Ammon's horn (tissue), 1 donor: ENCODE data around the gene IWS1.
A peak's percentile ranks its signal among the peaks of the same experiment; 100 is the strongest.
"Not testable (repeated sequence)": the region's sequence is repeated elsewhere in the genome, so short reads cannot be mapped to it uniquely, and the experiment has no call there.

Experiments used
- DNase-seq: peaks from one replicate; pipeline ENCODE4 v3.0.0-alpha.2; 2016; ENCODE audit warnings: low spot score

Gene IWS1

DNA sequence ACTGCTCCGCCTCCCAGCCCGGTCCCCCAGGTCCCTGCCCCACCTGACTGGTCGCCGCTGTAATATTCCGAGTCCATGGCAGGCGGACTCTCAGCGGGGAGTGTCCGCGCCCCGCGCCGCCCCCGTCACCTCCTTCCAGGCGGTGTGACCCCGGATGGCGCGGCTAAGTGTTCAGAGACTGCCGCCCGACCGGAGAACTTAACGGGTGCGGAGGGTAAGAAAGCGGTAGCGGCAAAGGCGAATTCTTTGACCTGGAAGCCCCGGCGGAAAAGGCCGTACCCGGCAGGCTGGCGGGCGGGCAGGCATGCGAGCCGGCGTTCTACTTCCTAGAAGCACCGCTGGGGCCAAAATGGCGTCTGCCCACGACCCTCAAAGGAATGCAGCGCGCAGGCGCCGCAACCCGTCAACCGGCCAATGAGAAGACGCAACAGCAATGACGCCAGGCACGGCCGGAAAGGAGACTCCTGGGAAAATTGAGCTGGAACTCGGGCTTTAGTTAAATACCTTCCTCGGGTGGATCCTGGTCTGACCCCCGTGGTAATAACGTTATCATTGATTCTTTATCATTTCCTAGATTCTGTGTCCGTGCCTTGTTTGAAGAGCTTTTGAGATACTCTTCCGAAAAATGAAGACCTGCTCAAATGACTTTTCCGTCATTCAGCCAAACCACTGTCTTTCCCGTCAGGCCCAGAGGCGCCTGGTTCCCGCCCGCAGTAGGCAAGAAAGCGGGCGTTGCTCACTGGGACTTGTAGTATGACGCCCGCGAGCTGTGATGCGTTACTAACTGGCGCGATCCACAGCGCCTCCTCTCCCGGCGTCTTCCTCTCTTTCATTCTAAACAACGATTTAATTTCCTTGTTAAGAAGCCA, at the start of gene IWS1:
Gene IWS1, minus strand, starts transcription at position 358 of the 869 bp plus-strand sequence. Its CDS starts 281 bp downstream, at position 77.
- DNase-seq: peak; percentile 97

- no peak for DNase-seq
These were observed 49.7 kb upstream of the IWS1 start for GRCh38 chr2:127575941-127576432.

GRCh38 chr2:127575185-127575765, 49.0 kb upstream of the IWS1 start:
- DNase-seq: no peak

DNA sequence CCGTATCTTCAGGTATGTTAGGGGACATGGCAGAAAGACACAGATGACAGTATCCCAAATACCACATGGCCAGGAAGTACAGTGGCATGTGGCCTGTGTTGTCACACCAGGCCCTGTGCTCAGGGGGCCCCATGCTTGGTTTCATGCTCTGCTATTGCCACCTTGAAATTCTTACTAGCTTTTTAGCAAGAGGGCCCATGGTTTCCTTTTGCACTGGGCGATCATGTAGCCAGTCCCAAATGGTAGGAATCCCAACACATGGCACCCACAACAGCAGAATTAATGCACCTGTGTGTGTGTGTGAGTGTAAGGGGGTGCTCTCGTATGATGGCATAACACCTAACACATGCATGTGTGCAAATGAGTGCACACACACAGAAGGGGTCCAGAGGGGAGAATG, 48.4 kb upstream of the IWS1 start:
- DNase-seq: no peak

GRCh38 chr2:127573771-127574170, 47.5 kb upstream of the IWS1 start:
- DNase-seq: no peak

DNA sequence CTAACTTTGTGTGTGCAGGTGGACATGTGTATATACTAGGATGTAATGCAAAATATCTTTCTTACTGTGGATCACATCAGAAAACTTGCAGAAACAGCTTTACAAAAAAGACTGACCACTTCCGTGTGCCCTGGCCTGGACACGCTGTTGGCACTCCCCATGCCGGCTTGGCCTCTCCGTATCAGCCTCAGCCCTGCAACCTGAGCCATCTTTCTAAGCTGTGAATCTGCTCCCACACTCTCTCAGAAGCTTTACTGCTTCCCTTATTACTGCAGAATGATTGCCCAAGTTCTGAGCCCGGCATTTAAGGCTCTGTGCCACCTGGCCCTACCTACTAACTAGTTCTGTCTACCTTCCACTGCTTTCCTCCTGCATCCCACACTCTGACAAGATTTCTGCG, 47.0 kb upstream of the IWS1 start:
- no peak for DNase-seq

DNA sequence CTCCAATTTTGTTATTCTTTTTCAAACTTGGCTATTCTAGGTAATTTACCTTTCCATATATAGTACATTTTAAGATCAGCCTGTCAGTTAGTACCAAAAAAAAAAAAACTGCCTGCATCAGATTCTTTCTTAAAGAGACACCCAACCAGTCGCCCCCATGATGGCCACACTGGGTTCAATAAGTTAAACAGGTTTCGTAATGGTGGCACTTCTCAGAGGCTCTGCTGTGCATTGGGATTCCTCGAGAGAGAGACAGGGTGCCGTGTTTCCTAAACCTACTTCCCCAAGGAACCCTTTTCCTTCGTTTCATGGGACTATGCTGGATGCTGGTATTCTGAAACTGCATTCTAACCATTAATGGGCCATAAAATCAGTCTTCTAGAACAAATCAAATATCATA, 46.6 kb upstream of the IWS1 start:
- DNase-seq: no peak

GRCh38 chr2:127572352-127572751, 46.1 kb upstream of the IWS1 start:
- DNase-seq: not testable (repeated sequence)

DNA sequence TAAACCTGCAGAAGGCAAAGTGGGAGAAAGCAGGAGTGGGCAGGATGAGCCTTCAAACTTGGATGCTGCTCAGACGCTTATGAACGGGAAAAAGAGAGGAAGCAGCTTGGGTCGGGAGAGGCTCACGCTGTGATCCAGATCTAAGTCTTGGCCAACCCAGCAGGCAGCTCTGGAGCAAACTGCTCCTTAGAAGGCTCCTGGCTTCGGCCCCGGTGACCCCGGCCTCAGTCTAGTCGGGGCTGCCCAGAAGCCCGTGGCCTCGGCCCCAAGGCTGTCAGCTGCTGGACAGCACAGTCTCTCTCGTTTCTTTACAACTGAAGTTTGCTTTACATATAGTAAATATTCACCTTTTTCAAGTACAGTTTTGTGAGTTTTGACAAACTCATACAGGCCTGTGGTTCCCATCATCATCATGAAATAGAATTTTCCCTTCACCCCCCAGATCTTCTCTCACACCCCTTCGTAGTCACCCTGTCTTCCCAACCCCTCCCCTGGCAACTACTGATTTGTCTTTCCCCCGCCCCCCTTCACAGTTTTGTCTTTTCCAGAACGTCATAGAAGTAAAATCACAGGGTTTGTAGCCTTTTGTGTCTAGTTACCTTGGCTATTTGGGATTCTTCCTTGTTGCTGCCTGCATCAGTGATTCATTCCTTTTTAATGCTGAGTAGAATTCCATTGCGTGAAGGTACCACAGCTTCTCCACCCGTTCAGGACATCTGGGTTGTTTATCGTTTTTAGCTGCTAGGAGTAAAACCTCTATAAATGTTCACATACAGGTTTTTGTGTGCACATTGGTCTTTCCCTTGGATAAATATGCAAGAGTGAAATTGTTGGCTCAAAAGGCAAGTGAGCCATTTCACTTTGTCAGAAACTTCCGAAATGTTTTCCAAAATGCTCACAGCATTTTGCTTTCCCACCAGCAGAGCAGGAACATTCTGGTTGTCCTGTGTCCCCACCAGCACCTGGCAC, 44.3 kb upstream of the IWS1 start:
- DNase-seq: peak; percentile 21

DNA sequence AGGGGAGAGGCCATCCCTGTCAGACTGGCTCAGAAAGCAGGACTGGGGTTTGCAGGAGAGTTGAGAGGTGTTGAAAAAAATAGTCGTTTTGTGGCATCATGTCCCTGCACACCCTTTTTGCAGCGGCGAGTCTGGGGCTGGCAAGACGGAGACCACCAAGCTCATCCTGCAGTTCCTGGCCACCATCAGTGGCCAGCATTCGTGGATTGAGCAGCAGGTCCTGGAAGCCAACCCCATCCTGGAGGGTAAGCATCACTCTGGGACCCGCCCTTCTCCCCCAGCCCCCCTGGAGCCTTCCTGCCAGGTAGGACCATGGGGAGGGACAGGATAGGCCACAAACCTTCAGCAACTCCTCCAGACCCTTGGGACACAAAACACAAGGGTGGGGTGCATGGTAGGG, 43.4 kb upstream of the IWS1 start:
- DNase-seq: no peak

DNA sequence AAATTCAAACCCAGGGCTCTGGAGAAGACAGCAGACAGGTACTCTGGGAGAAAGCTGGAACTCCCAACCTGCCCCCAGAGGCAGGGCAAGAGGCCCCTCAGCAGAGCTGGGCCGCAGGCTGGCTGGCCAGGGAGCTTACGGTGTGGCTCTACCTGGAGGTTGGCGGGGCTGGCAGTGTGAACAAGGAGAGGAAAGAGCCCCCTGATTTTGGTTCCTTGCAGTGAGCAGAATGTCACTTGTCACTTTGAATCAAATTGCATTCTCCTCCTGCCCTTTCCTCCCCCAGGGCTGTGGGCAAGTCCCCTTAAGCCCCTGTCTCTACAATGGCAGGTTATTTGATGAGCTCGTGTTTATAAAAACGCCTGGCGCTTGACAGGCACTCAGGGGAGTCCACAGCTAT, 41.8 kb upstream of the IWS1 start:
- no peak for DNase-seq

DNA sequence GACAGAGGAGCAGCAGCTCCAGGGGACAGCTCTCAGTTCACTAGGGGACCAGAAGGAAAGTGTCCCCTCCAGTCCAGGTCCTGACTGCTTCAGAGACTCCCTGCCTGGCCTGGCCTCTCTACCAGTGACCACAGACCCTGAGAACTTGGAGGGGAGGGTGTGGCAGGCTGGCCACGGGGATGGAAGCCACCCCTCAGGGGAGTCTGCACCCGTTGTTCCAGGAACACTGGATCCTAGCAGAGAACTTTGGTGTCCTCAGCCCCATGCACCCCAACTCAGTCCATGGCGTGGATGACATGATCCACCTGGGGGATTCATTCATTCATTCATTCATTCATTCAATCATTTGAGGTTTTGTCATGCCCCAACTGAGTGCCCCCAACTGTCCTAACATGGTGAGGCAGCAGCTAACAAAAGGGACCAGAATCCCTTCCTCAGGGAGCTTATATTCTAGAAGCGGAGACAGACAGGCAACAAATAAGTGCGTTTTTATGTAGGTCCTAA, 41.1 kb upstream of the IWS1 start:
- DNase-seq: no peak

DNA sequence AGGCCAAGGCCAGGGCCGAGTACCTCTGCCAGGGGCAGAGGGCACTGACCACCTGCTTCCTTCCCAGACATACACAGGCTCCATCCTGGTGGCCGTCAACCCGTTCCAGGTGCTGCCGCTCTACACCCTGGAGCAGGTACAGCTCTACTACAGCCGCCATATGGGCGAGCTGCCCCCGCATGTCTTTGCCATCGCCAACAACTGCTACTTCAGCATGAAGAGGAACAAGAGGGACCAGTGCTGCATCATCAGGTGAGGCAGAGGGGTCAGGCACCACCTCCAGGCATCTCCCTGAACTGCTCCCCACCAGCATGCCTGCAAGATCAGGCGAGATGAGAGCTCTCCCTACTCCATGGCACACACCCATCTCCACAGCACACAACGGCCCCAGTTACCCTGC, 40.3 kb upstream of the IWS1 start:
- DNase-seq: no peak

GRCh38 chr2:127566139-127566417, 39.8 kb upstream of the IWS1 start:
- no peak for DNase-seq

DNA sequence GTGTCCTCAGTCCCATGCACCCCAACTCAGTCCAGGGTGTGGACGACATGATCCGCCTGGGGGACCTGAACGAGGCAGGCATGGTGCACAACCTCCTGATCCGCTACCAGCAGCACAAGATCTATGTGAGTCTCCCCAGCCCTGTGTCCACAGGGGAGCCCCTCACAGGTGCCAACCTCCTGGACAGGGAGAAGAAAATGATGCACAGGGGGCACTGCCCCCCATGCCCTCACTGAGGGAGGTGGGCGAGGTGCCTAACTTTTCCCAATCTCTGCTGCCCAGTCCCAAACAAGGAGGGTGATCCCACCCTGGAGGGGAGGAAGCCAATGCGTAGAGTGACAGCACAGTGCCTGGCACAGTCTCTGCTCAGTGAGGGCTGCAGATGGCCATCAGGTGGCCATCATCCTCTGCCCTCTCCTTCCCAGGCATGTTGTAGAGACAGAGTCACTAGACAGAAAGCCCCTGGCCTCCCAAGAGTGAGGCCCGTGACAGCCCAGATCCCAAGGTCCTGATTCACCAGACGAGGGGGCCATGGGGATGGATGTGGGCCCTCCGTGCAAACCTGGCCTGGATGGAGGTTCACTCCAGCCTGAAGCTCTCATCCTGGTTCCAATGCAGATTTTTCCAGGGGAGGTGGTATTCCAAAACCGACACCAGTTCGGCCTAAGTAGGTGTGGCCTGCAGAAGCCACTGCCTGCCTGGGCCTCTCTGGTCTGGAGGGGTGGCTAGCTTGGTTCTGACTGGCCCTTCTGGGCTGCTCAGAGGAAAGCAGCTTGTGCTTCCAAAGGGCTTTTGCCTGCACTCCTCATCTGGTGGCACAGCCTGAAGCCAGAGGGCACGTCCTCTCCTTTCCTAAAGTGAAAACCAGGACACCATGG, 39.2 kb upstream of the IWS1 start:
- no peak for DNase-seq

- no peak for DNase-seq
These were observed 38.4 kb upstream of the IWS1 start for GRCh38 chr2:127564429-127565260.

DNA sequence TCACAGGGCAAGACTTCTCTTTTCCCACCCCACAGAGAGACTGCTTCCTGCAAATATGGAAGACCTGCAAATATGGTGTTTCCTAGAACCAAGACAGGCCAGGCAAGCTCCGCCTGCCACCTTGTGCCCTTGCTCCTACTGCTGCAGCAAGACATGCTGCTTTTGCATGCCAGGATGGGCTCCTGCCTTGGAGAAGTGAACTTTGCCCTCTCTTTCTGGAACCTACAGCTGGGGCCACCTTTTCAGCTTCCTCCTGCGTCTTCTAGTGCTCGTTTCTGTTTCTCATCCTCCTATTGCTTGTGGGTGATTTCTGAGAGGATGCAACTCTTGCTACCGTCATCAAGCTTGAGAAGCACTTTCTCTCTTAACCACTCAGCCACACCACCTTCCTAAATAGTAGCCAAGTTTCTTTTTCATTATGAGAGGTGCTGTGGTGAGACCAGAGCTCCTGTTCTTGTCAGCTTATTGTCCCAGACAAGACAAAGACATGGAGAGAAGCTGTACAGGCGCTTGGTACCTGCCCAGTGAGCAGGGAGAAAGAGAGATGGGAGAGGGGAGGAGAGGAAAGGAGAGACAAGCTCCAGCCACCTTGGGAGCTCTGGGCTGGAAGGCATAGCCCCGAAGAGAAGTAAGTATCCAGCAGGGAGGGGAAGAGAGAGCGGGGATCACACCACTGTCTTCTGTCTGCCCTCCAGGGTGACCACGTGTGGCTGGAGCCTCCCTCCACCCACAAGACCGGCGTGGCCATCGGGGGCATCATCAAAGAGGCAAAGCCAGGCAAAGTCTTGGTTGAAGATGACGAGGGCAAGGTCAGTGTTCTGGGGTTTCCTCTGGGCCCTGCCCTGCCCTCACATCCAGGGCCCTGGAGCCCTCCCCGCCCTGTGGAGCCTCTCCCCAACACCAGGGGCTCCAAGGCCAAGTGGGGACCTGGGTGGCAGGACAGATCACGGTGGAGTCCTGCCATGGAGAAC, 37.5 kb upstream of the IWS1 start:
- no peak for DNase-seq

- DNase-seq: no peak
These were observed 36.6 kb upstream of the IWS1 start for GRCh38 chr2:127562936-127563335.

DNA sequence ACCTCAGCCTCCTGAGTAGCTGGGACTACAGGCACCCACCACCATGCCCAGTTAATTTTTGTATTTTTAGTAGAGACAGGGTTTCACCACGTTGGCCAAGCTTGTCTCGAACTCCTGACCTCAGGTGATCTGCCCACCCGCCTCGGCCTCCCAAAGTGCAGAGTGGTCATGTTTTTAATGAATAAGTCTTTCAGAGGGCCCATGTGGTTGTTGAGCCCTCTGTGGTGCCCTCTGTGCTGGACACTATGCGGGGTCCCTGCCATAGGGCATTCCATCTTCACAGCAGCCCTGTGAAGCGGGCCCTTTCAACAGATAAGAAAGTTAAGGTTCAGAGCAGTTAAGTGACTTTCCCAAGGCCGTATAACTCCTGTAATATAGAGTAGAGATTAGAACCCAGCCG, 35.1 kb upstream of the IWS1 start:
- no peak for DNase-seq
